HEK293 (cell line): ENCODE data around the gene NHLRC1.
A peak's percentile ranks its signal among the peaks of the same experiment; 100 is the strongest.

Source experiments
- FEZF1 ChIP-seq: fragments of 450-650 bp; formaldehyde crosslinking; IDR thresholded peaks from 2 replicates; pipeline ENCODE4 v1.5.1; 2016; ENCODE audit warnings: missing biosample characterization, missing genetic modification characterization
- GLIS2 ChIP-seq: fragments of 450-650 bp; formaldehyde crosslinking; IDR thresholded peaks from 2 replicates; pipeline ENCODE4 v1.5.1; 2016; ENCODE audit warnings: missing biosample characterization, missing genetic modification characterization
- HIC1 ChIP-seq: fragments of 450-650 bp; formaldehyde crosslinking; IDR thresholded peaks from 2 replicates; pipeline ENCODE4 v1.5.1; 2016; ENCODE audit warnings: missing biosample characterization, missing genetic modification characterization
- HOXA7 ChIP-seq: sonication (generic); formaldehyde crosslinking; IDR thresholded peaks from 2 replicates; pipeline ENCODE4 v1.8.1; 2022; ENCODE audit warnings: missing genetic modification reagents, borderline replicate concordance
- HOXC10 ChIP-seq: sonication (generic); formaldehyde crosslinking; IDR thresholded peaks from 2 replicates; pipeline ENCODE4 v1.8.1; 2023; ENCODE audit warnings: mild to moderate bottlenecking, missing genetic modification reagents
- KLF10 ChIP-seq: fragments of 450-650 bp; IDR thresholded peaks from 2 replicates; pipeline ENCODE4 v1.5.1; 2018; ENCODE audit warnings: missing biosample characterization, mild to moderate bottlenecking, missing genetic modification characterization
- KLF16 ChIP-seq: fragments of 450-650 bp; formaldehyde crosslinking; IDR thresholded peaks from 2 replicates; pipeline ENCODE4 v1.5.1; 2017; ENCODE audit warnings: missing biosample characterization, missing genetic modification characterization
- KLF7 ChIP-seq: fragments of 450-650 bp; formaldehyde crosslinking; IDR thresholded peaks from 2 replicates; pipeline ENCODE4 v1.5.1; 2016; ENCODE audit warnings: missing biosample characterization, missing genetic modification characterization, borderline replicate concordance
- KLF9 ChIP-seq: fragments of 450-650 bp; formaldehyde crosslinking; IDR thresholded peaks from 2 replicates; pipeline ENCODE4 v1.5.1; 2016; ENCODE audit warnings: missing biosample characterization, missing genetic modification characterization, low read depth
- PBX3 ChIP-seq: sonication (generic); formaldehyde crosslinking; IDR thresholded peaks from 2 replicates; pipeline ENCODE4 v1.8.1; 2022; ENCODE audit warnings: mild to moderate bottlenecking, moderate library complexity, missing genetic modification reagents
- REPIN1 ChIP-seq: fragments of 450-650 bp; formaldehyde crosslinking; IDR thresholded peaks from 2 replicates; pipeline ENCODE4 v1.5.1; 2017; ENCODE audit warnings: missing biosample characterization, missing genetic modification characterization, low read depth
- REST ChIP-seq: fragments of 450-650 bp; formaldehyde crosslinking; IDR thresholded peaks from 2 replicates; pipeline ENCODE4 v1.5.1; 2016; ENCODE audit warnings: missing biosample characterization, missing genetic modification characterization
- SP7 ChIP-seq: fragments of 450-650 bp; formaldehyde crosslinking; IDR thresholded peaks from 2 replicates; pipeline ENCODE4 v1.5.1; 2016; ENCODE audit warnings: missing biosample characterization, missing genetic modification characterization
- YY1 ChIP-seq: fragments of 450-650 bp; formaldehyde crosslinking; IDR thresholded peaks from 2 replicates; pipeline ENCODE4 v1.5.1; 2018; ENCODE audit warnings: missing biosample characterization, missing genetic modification characterization
- ZBTB17 ChIP-seq: fragments of 450-650 bp; formaldehyde crosslinking; IDR thresholded peaks from 2 replicates; pipeline ENCODE4 v1.5.1; 2016; ENCODE audit warnings: missing biosample characterization, missing genetic modification characterization
- ZBTB26 ChIP-seq: fragments of 450-650 bp; formaldehyde crosslinking; optimal IDR thresholded peaks from 2 replicates; pipeline ENCODE3; 2016; ENCODE audit warnings: missing biosample characterization, mild to moderate bottlenecking, missing genetic modification characterization
- ZBTB8A ChIP-seq: fragments of 450-650 bp; formaldehyde crosslinking; IDR thresholded peaks from 2 replicates; pipeline ENCODE4 v1.5.1; 2016; ENCODE audit warnings: missing biosample characterization, missing genetic modification characterization
- ZNF148 ChIP-seq: fragments of 450-650 bp; formaldehyde crosslinking; IDR thresholded peaks from 2 replicates; pipeline ENCODE4 v1.5.0; 2017; ENCODE audit warnings: missing biosample characterization, missing genetic modification characterization, borderline replicate concordance
- ZNF211 ChIP-seq: fragments of 450-650 bp; formaldehyde crosslinking; IDR thresholded peaks from 2 replicates; pipeline ENCODE4 v1.5.1; 2016; ENCODE audit warnings: low read depth, missing biosample characterization, missing genetic modification characterization
- ZNF311 ChIP-seq: fragments of 450-650 bp; formaldehyde crosslinking; IDR thresholded peaks from 2 replicates; pipeline ENCODE4 v1.5.1; 2017; ENCODE audit warnings: missing biosample characterization, missing genetic modification characterization, borderline replicate concordance
- ZNF335 ChIP-seq: fragments of 450-650 bp; formaldehyde crosslinking; conservative IDR thresholded peaks from 2 replicates; pipeline ENCODE4 v1.5.1; 2016; ENCODE audit warnings: missing biosample characterization, missing genetic modification characterization
- ZNF37A ChIP-seq: fragments of 450-650 bp; IDR thresholded peaks from 2 replicates; pipeline ENCODE4 v1.5.1; 2018; ENCODE audit warnings: missing biosample characterization, missing genetic modification characterization
- ZNF514 ChIP-seq: fragments of 450-650 bp; formaldehyde crosslinking; IDR thresholded peaks from 2 replicates; pipeline ENCODE4 v1.5.1; 2016; ENCODE audit warnings: missing biosample characterization, missing genetic modification characterization
- ZNF530 ChIP-seq: fragments of 450-650 bp; formaldehyde crosslinking; IDR thresholded peaks from 2 replicates; pipeline ENCODE4 v1.5.1; 2016; ENCODE audit warnings: low read depth, missing biosample characterization, missing genetic modification characterization
- ZNF548 ChIP-seq: fragments of 450-650 bp; formaldehyde crosslinking; IDR thresholded peaks from 2 replicates; pipeline ENCODE4 v1.5.1; 2016; ENCODE audit warnings: missing biosample characterization, missing genetic modification characterization
- ZNF639 ChIP-seq: fragments of 450-650 bp; formaldehyde crosslinking; IDR thresholded peaks from 2 replicates; pipeline ENCODE4 v1.5.1; 2016; ENCODE audit warnings: missing biosample characterization, missing genetic modification characterization
- ZNF670 ChIP-seq: fragments of 450-650 bp; formaldehyde crosslinking; IDR thresholded peaks from 2 replicates; pipeline ENCODE4 v1.5.1; 2016; ENCODE audit warnings: missing biosample characterization, missing genetic modification characterization, low read depth
- ZNF701 ChIP-seq: fragments of 450-650 bp; formaldehyde crosslinking; IDR thresholded peaks from 2 replicates; pipeline ENCODE4 v1.5.1; 2016; ENCODE audit warnings: missing biosample characterization, missing genetic modification characterization
- ZNF777 ChIP-seq: fragments of 450-650 bp; formaldehyde crosslinking; IDR thresholded peaks from 2 replicates; pipeline ENCODE4 v1.5.1; 2017; ENCODE audit warnings: missing biosample characterization, missing genetic modification characterization, borderline replicate concordance
- ZSCAN16 ChIP-seq: fragments of 450-650 bp; formaldehyde crosslinking; IDR thresholded peaks from 2 replicates; pipeline ENCODE4 v1.5.1; 2016; ENCODE audit warnings: missing biosample characterization, missing genetic modification characterization

The NHLRC1 gene

GRCh38 chr6:18154507-18155149, 32.2 kb upstream of the NHLRC1 start, which contains the start of gene TPMT (continued):
- TF ChIP-seq PBX3 (CRISPR knock-in tag) (no peak), ZNF37A (tag by site-specific recombination) (no peak), ZNF670 (tag by site-specific recombination) (no peak), ZNF701 (tag by site-specific recombination) (no peak), ZNF777 (tag by site-specific recombination) (no peak), ZNF639 (no peak), YY1 (peak; percentile 81), ZNF211 (tag by site-specific recombination) (no peak), ZNF335 (tag by site-specific recombination) (peak; percentile 94), KLF7 (no peak), ZBTB26 (tag by site-specific recombination) (no peak), REST (tag by site-specific recombination) (no peak), ZNF148 (no peak), SP7 (tag by site-specific recombination) (peak; percentile 87), FEZF1 (tag by site-specific recombination) (no peak), ZSCAN16 (tag by site-specific recombination) (no peak), ZNF514 (no peak), ZNF311 (tag by site-specific recombination) (no peak), ZBTB8A (tag by site-specific recombination) (peak; percentile 95), HOXC10 (CRISPR knock-in tag) (no peak), GLIS2 (tag by site-specific recombination) (peak; percentile 70), REPIN1 (tag by site-specific recombination) (no peak), ZNF548 (tag by site-specific recombination) (no peak), KLF9 (tag by site-specific recombination) (peak; percentile 89), ZBTB17 (tag by site-specific recombination) (peak; percentile 84), KLF16 (no peak), HIC1 (tag by site-specific recombination) (no peak), HOXA7 (CRISPR knock-in tag) (no peak), ZNF530 (tag by site-specific recombination) (no peak), KLF10 (tag by site-specific recombination) (peak; percentile 96)
